VCaP (cell line): ENCODE data around the gene PPM1A.

ENCODE experiments used
- H3K27ac ChIP-seq: fragments of 450-650 bp; 2 replicates; pipeline ENCODE4 v1.5.1; 2017
- TF ChIP-seq, protein P1 (sequence below): fragments of 450-650 bp; conservative IDR thresholded peaks from 2 replicates; pipeline ENCODE4 v1.5.1; 2017; ENCODE audit warnings: mild to moderate bottlenecking, moderate library complexity

The PPM1A gene

DNA sequence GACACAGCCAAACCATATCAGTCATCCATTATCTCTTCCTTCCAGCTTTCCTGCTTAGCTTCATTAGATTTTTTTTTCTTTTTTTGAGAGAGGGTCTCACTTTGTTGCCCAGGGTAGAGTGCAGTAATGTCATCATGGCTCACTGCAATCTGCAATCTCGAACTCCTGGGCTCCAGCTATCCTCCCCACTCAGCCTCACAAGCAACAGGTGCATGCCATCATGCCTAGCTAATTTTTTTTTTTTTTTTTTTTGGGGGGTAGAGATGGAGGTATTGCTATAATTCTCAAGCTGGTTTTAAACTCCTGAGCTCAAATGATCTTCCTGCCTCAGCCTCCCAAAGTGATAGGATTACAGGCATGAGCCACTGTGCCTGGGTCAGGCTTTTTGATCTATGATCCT, 38.3 kb upstream of the PPM1A start:
- TF ChIP-seq, protein P1, sequence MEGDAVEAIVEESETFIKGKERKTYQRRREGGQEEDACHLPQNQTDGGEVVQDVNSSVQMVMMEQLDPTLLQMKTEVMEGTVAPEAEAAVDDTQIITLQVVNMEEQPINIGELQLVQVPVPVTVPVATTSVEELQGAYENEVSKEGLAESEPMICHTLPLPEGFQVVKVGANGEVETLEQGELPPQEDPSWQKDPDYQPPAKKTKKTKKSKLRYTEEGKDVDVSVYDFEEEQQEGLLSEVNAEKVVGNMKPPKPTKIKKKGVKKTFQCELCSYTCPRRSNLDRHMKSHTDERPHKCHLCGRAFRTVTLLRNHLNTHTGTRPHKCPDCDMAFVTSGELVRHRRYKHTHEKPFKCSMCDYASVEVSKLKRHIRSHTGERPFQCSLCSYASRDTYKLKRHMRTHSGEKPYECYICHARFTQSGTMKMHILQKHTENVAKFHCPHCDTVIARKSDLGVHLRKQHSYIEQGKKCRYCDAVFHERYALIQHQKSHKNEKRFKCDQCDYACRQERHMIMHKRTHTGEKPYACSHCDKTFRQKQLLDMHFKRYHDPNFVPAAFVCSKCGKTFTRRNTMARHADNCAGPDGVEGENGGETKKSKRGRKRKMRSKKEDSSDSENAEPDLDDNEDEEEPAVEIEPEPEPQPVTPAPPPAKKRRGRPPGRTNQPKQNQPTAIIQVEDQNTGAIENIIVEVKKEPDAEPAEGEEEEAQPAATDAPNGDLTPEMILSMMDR: no peak
- no peak overlapping the region for H3K27ac ChIP-seq

DNA sequence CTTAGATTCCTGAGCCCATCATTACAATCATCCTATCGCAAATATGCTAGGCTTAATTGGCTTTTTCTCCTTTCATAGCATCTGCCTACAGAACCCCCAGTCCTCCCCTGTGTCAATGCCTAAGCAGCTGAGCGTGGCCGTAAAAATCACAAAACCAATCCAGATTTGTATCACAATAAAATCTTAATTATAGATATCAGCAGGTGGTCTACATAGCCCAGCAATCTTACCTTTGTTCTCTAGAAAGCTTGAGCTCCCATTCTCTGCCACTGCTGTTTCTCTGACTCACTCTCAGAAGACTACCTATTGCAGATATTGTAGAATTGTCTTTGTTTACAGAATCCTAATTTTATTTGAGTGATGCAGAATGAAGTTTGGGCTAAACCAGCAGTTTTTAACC, 37.9 kb upstream of the PPM1A start:
- TF ChIP-seq, protein P1: no peak
- no peak overlapping the region for H3K27ac ChIP-seq

DNA sequence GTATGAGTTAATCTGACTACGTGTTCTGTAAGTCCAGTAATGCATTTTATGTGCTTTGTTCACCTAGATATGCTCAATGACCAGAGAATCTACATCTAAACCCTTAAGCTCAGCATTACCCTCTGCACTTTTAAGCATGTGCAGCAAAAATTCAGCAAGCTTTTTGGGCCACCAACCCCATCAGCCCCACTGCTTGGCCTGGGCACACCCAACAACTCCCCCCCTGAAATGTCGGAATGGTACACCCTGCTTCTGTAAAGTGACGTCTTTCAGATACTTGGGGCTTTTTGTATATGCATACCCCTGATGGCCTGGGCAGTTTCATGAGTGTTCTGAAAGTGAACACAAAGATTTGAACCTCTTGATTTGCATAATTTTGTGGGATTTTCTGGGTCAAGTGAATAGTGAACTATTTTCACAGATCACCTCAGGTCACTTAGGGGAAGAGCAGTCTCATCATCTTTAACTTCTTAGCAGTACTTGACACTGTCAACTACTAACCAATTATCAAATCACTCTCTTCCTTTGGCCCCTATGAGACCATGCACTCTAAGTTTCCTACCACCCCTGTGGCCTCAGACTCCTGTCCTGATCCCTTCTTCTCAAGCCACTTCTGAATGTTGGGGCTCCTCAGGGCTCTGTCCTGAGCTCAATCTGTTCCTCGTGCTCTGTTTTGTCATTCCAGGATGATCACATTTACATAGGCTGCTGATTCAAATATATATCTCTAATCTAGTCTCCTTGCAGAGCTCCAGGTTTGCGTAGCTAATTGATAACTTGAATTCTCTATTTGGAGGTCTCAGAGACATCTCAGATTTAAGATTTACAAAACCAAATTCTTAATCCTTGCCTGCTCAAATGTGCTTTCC, 36.3 kb upstream of the PPM1A start:
- no peak overlapping the region for H3K27ac ChIP-seq
- TF ChIP-seq, protein P1: no peak

DNA sequence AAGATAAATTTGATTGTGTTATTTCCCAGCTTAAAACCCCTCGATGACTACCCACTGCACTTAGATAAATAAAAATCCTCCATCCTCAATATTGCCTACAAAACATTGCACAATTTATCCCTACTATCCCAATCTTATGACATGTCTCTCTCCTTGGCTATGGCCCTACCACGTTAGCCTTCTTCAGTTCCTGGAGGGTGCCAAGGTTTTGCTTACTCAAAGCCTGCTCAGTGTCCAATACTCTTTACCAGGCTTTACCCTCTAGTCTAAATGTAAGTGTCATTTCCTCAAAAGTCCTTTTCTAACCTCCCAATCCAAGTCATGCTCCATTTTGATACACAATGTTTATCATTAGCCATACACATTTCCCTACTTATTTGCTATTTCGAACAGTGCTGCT, 35.0 kb upstream of the PPM1A start:
- H3K27ac ChIP-seq: no peak overlapping the region
- TF ChIP-seq, protein P1: no peak

DNA sequence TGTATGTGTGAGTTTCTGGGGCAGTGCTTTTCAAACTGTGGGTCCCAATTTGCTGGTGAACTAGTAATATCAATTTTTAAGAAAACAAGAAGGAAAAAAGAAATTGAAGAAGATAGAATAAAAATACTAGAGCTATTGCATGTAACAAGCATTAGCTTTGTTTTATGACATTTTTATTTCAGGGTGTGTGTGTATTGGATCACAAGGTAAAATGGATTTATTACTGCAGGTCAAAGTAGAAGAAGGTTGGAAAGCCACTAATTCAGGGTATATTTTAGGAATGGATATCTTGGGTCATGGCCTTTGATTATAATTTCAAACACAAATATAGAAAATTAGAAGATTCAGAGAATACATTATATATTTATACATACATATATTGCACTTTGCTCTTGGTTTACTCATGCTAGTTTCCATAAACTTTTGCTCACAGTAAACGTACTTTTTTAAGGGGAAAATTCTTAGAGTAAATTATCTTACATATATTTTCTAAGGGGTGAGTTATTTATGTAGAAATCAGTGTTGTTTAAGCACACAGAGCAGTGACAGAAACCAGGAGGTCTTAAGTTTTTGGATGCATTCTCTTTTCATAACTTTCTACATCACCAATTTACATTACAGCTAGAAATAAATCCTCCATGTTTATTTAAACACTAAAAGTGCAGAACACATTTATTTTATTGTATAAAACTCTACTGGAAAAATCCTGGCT, 34.5 kb upstream of the PPM1A start:
- TF ChIP-seq, protein P1: no peak
- H3K27ac ChIP-seq: 0 out of 2 replicates have a peak overlapping the region, but pooled peaks have one; percentile 5

DNA sequence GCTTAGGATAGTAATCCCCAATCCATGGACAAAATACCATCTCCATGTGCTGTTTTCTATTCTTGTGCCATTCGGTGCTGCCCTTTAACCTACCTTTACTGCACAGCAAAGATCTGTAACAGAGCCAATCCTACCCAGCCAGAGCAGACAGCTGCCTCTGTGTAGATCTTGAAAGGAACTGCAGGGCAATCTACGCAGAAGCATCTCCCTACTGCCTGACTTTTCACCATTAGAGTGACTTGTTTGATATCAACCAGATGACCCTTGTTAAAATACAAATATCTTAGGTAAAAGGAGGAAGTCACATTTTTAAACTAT, 33.9 kb upstream of the PPM1A start:
- TF ChIP-seq, protein P1: no peak
- 0 out of 2 replicates have a peak overlapping the region, but pooled peaks have one; percentile 5 for H3K27ac ChIP-seq
